8988T (cell line): ENCODE results near the gene SMC1B.
A peak's percentile ranks its signal among the peaks of the same experiment; 100 is the strongest.
"Not testable (repeated sequence)": the region's sequence is repeated elsewhere in the genome, so short reads cannot be mapped to it uniquely, and the experiment has no call there.

Experiments used
- DNase-seq: peaks from one replicate; pipeline ENCODE4 v3.0.0; 2011

SMC1B gene, protein sequence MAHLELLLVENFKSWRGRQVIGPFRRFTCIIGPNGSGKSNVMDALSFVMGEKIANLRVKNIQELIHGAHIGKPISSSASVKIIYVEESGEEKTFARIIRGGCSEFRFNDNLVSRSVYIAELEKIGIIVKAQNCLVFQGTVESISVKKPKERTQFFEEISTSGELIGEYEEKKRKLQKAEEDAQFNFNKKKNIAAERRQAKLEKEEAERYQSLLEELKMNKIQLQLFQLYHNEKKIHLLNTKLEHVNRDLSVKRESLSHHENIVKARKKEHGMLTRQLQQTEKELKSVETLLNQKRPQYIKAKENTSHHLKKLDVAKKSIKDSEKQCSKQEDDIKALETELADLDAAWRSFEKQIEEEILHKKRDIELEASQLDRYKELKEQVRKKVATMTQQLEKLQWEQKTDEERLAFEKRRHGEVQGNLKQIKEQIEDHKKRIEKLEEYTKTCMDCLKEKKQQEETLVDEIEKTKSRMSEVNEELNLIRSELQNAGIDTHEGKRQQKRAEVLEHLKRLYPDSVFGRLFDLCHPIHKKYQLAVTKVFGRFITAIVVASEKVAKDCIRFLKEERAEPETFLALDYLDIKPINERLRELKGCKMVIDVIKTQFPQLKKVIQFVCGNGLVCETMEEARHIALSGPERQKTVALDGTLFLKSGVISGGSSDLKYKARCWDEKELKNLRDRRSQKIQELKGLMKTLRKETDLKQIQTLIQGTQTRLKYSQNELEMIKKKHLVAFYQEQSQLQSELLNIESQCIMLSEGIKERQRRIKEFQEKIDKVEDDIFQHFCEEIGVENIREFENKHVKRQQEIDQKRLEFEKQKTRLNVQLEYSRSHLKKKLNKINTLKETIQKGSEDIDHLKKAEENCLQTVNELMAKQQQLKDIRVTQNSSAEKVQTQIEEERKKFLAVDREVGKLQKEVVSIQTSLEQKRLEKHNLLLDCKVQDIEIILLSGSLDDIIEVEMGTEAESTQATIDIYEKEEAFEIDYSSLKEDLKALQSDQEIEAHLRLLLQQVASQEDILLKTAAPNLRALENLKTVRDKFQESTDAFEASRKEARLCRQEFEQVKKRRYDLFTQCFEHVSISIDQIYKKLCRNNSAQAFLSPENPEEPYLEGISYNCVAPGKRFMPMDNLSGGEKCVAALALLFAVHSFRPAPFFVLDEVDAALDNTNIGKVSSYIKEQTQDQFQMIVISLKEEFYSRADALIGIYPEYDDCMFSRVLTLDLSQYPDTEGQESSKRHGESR

DNA sequence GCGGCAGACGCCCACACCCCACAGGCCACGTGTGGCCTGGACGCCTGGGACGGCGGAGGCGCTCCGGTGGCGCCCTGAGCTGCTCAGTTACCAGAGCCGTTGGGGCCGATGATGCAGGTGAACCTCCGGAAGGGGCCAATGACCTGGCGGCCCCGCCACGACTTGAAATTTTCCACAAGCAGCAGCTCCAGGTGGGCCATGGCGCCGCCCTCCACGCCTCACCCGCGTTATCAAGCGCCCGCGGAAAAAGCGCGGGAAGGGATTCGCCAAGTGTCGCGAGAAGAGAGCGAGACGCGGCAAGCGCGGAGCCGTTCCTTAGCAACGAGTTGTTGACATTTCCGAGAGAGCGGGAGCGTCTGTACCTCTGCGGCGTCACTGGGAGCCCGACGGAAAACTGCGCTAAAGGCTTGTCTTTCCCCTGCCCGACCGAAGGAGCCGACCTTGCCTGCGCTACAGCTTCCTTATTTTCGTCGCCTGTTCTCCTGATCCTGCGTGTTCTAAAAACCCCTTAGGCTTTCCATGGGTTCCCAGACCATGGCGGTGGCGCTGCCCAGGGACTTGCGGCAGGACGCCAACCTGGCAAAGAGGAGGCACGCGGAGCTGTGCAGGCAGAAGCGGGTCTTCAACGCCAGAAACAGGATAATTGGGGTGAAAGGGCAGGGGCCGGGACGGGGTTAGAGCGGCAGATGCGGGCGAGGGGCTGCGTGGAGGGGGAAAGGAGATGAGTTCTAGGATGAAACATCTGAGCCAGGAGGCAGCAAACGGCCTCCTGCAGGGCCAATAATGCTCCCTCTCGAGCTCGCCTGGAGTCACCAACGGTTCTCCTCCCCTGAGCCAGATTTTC, at the start of gene SMC1B, which contains the start of gene RIBC2:
TSS of gene SMC1B (minus strand) at position 232 of the 844 bp plus-strand sequence. CDS start at position 200, 32 bp downstream.
TSS of gene RIBC2 (plus strand) at position 326 of the 844 bp plus-strand sequence. CDS start at position 520, 194 bp downstream.
- DNase-seq: peak; percentile 61

DNA sequence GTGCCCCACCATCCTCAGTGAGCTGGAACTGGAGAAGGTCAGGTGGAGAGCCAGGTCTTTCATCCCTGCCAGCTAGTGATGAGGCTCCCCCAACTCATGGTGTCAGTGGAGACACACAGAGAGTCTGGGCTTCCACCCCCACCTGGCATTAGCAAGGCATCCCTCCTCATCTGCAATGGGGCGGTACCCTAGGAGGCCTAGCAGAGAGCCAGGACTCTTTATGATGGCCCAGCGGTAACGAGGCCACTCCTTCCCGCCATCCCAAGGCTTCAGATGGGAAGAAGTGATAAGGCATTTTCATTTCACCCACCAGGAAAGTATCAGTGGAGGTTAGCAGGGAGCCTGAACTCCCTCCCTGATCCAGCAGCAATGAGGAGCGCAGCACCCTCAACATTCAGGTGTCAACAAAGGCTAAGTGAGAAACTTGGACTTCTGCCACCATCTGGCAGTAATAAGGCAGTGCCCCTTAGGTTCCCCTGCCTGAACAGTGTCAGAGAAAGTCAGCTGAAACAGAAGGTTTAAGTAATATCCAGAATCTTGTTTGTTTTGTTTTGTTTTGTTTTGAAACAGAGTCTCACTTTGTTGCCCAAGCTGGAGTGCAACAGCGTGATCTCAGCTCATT, 48.7 kb upstream of the SMC1B start:
- no peak for DNase-seq

DNA sequence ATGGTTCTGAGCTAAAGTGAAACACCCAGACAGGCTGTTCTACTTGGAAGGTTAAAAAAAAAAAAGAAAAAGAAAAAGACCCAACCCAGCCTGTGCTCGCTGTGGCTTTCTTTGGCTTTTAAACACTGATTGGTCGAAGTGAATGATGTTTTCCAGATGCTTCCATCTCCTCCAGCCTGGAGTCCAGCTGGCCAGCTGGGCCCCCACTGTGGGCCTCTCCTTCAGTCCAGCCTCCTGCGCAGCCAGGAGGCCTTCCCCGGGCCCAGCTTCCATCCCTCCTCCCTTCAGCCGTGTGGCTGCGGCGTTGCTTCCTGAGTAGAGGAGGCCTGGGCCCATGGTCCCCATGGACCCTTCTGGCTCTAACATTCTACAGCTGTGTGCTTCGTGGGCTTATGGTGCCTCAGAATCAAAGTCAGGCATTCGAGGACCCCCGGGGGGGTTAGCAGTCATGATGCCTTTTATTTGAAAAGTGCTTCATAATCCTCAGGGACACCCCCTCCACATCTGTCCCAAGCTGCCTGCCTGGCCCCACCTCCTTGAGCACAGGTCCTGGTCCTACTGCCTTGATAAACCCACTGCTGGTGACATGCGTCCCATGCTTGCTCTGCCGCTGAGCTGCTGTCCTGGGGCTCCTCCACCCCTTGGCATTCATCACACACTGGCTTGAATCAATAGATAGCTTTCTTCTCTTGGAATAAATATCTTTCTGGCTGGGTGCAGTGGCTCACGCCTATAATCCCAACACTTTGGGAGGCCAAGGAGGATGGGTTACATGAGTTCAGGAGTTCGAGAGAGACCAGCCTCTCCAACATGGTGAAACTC, 47.1 kb upstream of the SMC1B start:
- DNase-seq: no peak

DNA sequence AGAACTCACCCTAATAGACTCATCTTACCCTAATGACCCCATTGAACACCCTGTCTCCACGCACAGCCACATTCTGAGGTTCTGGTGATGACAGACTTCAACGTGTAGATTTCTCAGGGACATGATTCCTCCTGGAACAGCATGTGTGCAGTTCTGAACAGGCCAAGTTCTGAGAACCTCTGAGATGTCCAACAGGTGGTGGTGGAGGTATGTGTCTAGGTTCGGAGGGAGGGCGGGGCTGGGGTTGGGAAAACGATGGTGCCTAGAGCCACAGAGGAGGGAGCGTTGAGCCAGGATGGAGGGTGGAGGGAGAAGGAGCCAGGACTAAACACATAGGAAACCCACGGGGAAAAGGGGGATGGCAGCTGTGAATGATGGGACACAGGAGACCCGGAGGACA, 45.8 kb upstream of the SMC1B start:
- no peak for DNase-seq

DNA sequence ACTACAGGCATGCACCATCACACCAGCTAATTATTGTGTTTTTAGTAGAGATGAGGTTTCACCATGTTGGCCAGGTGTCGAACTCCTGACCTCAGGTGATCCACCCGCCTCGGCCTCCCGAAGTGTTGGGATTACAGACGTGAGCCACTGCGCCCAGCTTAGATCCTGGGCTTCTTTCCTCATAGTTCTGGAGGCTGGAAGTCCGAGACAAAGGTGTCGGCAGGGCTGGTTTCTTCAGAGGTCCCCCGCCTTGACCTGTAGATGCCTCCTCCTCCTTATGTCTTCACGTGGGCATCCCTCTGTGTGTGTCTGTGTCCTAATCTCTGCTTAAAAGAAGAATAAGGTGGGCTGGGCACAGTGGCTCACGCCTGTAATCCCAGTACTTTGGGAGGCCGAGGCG, 45.1 kb upstream of the SMC1B start:
- DNase-seq: no peak

DNA sequence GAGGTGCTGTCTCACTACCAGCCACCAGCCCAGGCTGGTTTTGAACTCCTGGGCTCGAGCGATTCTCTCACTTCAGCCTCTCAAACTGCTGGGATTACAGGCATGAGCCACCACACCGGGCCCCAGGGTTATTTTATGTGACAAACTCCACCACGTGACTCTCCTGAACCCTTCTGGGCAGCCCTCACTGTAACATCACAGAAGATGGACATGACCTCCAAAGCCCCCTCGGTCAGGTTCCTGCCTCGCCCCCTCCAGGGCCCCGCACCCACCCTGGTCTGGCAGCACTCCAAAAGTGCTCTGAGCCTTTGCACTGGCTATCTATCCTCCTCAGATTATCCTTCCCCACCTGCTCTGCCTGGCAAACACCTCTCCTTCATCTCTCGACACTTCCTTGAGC, 43.4 kb upstream of the SMC1B start:
- DNase-seq: no peak

DNA sequence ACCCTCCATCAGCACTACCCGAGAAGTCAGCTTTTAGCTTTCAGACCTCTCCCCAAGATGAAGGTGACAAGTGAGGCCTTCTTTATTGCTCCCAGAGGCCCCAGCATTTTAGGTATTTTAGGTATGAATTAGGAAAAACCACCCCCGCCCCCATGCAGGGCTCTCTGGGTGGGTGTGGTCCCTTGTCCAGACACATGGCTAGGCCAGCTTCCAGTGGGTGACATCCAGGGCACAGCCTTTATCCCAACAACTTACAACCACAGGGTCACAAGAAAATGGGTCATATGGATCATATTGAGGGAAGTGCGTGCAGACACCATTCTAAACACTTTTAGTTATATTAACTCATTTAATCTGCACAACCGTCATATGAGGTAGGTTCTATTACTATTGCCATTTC, 42.2 kb upstream of the SMC1B start:
- no peak for DNase-seq

DNA sequence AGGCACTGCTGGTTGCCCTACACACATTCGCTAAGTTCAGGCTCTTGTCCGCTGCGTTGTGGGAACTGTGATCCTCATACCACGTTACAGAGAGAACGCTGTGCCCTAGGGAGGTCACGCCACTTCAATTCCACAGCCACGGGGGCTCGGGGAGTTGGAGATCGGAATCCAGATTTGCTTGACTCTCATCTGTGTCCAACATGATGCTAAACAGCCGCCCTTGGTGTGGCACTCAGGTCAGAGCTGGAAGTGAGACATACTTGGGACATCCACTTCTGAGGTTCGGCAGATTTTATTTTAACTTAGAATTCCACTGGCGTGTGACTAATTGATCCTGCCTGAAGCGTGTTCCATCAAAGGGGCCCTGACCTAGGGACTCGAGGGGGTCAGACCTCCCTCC, 41.8 kb upstream of the SMC1B start:
- DNase-seq: no peak

DNA sequence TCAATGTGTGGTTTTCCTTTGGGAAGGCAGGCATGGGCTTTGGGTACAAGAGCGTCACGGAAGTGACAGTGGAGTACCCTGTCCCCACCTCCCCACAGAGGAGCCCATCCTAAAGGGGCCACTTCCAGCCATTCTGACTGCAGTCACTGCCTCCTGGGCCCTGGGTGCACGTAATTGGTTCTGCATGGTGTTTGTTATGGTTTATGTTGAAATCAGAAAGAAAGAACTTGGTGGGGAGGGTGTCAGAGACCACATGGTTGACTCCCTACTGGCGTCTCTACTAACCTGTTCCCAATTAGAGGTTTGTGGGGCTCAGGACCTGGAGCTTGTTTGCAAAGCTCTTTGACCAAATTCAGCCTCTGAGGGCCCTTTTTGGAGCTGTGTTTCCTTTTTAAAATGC, 40.9 kb upstream of the SMC1B start:
- no peak for DNase-seq

DNA sequence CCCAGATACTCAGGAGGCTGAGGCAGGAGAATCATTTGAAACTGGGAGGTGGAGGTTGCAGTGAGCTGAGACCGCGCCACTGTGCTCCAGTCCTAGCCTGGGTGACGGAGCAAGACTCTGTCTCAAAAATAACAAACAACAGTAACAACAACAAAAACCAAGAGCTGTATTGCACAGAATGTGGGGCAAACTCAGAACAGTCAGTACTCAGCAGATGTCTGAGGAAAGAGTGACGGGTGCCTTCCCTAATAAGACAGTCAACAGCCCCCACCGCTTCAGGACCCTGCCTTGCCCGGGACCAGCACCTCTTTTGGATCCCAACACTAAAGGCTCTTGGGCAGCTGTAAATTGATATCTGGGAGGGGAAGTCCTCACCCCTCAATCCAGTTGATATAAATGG, 40.4 kb upstream of the SMC1B start:
- no peak for DNase-seq

DNA sequence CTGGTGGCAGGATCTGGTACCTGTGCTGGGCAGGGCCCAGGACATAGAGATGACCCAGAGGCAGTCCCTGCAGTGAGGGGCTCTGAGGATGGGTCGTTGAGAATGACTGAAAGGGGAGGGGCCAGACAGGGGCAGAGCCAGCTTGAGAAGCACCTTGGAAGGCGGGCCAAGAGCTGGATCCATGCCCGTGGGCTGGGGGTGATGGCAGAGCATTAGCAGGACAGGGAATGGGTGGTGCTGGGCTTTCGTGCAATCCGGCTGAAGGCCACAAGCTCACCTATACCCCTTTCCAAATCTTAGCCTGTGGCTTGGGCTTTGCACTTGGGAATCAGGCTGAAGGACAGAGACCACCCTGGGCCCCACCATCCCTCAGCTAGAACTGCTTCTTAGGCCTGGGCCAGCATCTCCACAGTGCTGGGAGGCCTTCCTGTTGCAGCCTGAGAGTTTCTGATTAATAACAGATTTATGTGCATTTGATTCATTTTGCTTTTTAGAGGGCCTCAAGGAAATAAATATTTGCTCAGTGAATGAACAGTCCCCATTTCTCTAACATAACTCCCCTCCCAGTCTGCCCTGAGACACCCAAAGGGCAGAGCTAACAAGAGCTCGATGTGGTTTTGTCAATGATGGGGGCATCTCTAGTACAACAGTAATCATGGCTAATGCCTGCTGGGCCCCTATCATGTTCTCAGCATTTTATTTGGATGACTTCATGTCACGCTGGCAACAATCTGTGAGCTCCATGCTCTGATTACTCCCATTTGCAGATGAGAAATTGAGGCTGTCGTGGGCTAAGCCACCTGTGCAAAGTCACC, 39.4 kb upstream of the SMC1B start:
- DNase-seq: no peak

DNA sequence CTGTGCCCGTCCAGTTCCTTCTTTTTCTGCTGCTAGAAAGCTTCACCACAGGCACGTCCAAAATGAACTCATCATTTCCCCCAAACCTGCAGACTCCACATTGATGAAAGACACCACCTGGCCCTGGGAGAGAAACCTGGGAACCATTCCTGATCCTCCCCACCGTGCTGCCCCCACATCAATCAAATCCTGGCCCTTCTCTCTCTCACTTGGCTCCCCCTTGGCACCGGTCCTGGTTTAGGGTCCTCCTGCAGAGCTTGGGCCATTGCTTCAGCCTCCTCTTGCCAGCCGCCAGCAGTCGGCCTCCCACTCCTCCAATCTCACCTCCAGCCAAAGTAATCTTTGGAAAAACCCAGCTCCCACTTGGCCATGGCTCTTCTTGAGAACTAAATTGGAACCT, 38.6 kb upstream of the SMC1B start:
- no peak for DNase-seq

DNA sequence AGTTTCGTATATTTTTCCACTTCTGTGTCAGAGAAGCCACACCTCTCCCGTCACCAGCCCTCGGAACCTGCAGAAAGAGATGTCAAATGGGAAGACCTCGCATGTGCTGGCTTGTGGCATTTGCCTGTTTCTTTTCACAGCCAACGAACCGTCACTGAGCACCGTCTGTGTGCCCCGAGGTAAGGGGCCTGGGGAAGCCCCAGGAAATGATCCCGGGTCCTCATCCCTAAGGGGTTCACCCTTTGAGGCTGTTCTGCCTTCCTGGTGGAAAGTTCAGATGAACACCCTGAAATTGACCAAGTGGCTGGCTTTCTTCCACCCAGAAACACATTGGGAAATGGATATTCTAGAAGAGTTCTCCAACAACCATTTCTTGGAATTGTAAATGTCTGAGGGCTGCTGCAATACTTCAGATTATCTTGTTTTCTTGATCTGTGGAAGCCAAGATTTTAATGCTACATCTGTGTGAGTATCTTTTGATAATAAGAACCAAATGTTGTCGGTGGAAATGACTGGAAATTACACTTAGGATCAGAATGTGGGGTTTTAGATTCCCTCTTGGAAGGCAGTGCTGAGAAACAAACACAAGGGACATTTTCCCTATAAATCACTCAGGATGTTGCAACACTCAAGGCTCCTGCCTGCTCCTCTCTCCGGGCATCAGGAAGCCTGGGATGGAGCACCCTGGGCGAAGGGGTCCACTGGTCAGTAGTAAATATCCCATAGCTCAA, 37.7 kb upstream of the SMC1B start:
- DNase-seq: no peak

DNA sequence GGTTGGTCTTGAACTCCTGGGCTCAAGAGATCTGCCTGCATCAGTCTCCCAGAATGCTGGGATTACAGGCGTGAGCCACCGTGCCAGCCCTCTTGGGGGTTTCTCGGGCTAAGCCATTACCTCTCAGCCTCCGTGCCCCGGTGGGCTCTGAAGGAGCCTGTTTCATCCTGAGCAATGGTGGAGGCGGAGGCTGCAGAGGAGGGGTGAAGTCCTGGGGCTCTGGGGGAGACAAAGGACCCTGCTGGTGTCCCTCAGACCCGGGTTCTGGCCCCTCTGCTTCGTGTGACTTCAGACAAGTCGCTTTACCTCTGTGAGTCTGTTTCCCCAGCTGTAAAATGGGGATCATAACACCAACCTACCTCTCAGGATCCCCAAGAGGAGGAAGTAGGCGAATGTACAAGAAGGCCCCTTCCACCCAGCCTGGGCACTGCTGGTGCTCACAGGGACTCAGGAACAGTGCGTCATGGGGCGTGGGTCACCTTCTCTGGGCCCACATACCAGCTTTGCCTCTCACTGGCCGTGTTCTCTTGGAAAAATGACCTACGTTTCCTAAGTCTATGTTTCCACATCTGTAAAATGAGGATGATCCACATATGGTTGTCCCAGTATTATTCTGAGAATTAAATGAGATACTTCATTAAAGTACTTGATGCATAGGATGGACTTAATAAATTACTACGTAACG, 36.8 kb upstream of the SMC1B start:
- DNase-seq: no peak

DNA sequence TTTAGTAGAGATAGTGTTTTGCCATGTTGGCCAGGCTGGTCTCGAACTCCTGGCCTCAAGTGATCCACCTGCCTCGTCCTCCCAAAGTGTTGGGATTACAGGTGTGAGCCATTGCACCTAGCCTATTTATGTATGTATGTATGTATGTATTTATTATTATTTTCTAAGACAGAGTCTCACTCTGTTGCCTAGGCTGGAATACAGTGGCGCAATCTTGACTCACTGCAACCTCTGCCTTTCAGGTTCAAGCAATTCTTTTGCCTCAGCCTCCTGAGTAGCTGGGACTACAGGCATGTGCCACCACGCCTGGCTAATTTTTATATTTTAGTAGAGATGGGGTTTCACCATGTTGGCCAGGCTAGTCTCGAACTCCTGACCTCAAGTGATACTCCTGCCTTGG, 36.0 kb upstream of the SMC1B start:
- not testable (repeated sequence) for DNase-seq

DNA sequence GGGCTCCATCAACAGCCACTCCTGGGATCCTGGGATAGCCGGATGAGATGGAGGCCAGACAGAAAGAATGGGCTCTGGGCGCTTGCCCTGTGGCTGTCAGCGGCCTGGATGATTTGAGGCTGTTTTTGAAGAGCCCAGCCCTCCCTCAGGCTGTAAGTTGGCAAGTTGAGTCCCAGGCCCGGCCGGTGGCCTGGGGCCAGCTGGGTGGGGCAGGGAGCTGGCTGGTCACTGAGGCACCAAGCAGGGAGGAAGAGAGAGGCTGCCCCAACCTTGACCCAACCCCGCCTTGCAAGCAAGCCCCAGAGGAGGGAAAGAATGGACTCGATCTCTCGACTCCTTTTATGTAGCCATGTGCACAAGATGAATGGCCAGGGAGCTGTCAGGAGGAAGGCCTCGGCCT, 35.0 kb upstream of the SMC1B start:
- DNase-seq: no peak

DNA sequence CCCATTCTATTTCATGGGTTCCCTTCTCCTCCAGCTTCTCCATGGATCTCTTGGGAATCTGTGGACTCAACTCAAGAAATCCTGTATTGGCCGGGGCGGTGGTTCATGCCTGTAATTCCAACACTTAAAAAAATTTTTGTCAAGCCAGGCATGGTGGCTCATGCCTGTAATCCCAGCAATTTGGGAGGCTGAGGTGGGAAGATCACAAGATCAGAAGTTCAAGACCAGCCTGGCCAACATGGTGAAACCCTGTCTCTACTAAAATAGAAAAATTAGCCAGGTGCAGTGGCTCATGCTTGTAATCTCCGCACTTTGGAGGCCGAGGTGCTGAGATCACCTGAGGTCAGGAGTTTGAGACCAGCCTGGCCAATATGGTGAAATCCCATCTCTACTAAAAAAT, 34.2 kb upstream of the SMC1B start:
- not testable (repeated sequence) for DNase-seq

DNA sequence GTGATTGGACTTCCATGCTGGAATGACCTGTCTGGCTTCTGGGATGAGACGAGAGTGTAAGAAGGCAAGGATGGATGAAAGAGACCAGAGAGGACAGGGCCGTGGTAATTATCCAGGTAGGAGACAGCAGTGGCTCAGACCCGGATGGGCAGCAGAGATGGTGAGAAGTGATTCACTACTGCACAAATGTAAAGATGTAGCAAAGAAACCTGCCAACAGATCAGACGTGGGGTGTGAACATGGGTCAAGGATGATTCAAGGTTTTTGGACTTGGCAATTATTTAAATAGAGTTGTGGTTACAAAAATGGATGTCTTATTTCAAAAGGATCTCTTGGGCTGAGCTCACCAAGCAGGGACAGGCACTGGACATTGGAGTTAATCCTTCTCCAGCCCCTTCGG, 32.8 kb upstream of the SMC1B start:
- no peak for DNase-seq
